Stimulated activated CD8-positive, alpha-beta memory T cell treated with anti-CD3 and anti-CD28 coated beads, Interleukin-7, amount 100 ng/mL, for 1 hour (primary cell): Measurements from ENCODE around the gene LAP3.
"Not testable (repeated sequence)": the region's sequence is repeated elsewhere in the genome, so short reads cannot be mapped to it uniquely, and the experiment has no call there.

Source experiments
- DNase-seq, 2 donors: peaks; one replicate each; pipeline ENCODE4 v3.0.0-alpha.2; 2020; ENCODE audit warnings: low read depth in 2 of 2

LAP3 gene

DNA sequence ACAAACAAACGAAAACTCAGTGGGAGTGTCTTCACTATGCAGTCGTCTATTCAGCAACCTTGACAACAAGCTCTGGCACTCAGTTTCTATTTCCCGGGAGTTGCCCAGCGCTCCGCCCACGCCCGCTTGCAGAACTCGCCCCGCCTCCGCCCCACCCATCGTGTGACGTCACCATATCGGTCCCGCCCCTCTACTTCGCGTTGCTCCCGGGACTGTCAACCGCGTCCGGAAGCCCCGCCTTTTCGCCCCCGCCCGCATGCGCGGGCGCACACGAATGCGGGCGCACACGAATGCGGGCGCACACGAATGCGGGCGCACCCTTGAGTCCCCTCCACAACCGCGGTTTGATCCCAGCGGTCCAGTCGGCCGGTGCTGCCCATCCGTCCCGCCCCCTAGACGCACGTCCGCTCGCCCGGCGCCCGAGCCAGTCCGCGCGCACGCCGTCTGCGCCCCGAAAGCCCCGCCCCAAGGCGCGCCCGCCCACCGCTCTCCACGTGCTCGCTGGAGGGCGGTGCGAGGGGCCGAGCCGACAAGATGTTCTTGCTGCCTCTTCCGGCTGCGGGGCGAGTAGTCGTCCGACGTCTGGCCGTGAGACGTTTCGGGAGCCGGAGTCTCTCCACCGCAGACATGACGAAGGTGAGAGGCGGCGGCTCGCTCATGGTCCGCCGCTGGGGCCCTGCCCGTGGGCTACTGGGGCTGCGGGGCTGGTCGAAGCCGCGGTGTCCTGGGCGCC lies at the start of gene LAP3:
Gene LAP3, plus strand, starts transcription at position 267 of the 733 bp plus-strand sequence. Its CDS starts 268 bp downstream, at position 535.
- DNase-seq = peak; percentile 100

DNA sequence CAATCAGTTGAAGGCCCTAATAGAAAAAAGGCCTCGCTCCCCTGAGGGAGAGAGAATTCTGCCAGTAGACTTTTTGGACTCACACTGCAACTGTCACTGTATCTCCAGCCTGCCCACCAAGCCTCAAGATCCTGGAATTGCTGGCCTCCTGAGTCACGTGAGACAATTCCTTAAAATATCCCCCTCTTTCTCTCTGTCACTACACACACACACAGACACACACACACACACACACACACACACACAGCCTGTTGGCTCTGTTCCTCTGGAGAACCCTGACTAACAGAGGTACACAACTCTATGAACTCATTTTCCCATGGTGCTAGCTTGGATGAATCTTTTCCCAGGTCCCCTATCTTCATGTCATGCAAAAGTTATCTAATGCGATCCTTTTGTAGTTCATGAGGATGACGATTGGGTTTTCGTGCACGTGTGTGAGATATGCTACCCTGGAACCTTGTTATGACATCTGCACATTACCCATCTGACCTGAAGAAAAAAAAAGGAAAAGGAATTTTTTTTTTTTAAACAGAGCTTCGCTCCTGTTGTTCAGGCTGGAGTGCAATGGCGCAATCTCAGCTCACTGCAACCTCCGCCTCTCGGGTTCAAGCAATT lies 48.3 kb upstream of the LAP3 start:
- DNase-seq = no peak

DNA sequence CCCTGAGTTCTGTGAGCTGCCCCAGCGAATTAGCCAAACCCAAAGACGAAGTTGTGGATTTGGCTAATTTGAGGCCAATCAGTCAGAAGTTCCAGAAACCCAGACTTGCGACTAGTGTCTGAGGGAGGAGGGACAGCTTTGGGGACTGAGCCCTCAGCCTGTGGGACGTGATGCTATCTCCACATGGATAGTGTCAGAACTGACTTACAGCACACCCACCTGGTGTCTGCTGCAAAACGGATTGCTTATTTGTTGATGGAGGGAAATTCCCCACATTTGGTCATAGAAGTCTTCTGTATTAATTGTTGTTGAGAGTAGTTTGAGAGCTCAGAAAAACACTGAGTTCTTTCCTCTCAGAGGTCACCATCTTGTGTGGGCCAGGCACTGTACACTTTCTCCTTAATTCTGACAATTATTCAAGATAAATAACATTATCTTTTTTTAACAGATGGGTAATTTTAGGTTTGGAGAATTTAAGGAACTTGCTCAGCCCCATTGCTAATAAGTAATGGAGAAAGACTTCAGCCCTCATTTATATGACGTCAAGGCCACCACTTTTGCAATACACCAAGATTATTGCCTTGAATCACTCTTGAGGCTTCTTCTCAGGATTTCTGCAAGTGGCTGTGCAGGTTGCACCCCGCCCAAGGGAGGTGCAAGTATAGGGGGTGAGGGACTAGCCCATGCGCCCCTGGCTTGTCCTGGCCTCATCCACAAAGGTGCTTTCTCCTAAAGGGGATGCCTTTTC lies 45.3 kb upstream of the LAP3 start:
- no peak for DNase-seq

DNA sequence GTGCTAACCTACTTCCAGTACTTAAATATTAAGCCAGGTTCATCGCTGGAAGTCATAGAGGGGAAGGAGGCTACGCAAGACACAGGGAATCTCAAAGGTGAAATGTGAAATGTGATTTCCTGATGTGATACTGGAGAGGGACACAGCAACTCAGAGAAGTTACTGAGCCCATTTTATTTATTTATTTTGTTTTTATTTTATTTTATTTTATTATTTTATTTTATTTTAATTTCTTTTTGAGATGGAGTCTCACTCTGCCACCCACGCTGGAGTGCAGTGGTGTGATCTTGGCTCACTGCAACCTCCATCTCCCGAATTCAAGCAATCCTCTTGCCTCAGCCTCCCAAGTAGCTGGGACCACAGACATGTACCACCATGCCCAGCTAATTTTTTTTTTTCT lies 42.3 kb upstream of the LAP3 start:
- DNase-seq = no peak

DNA sequence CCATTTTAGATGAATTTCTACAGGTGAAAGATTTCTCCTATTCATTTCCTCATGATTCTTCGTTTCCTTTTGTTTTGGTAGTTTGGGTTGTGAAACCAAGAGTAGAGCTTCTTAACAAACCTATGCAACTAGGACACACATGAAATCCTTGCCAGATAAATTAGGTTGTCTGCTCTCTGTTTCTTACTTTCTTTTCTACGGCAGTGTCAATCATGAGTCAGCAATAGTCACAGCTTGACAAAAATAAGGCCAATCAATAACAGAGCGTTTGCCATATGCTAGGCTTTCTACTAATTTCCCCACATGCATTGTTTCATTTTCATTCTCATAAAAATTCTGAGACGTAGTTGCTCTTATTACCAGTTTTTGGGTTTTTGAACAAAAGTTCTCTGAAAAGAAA lies 41.8 kb upstream of the LAP3 start:
- no peak for DNase-seq

DNA sequence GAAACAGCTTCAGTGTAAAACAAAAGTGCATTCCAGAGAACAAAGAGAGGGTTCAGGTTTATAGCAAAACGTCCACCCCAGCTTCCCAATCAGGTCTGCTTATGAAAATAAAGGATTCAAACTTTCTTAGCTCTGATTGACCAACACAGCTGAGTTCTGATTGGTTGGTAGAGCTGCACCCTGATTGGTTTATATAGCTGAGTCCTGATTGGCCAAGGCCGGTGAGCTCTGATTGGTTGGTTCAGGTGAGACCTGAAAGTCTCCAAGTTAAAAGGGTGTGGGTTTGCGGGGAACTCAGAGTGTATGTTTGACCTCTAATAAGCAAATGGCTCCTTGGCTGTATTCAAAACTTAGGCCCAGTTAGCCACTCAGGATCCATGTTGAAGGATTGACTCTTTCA lies 41.1 kb upstream of the LAP3 start:
- no peak for DNase-seq

DNA sequence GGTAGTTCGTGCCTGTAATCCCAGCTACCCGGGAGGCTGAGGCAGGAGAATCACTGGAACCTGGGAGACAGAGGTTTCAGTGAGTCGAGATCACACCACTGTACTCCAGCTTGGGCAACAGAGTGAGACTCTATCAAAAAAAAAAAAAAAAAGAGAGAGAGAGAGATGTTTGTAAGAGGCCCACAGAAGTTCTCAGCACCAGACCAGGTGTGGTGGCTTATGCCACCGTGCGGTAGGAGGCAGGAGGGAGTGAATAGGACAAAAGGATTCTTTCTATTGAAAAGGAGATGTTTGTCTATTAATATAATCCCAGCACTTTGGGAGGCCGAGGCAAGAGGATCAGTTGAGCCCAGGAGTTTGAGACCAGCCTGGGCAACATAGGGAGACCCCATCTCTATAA lies 39.9 kb upstream of the LAP3 start:
- DNase-seq = not testable (repeated sequence)

DNA sequence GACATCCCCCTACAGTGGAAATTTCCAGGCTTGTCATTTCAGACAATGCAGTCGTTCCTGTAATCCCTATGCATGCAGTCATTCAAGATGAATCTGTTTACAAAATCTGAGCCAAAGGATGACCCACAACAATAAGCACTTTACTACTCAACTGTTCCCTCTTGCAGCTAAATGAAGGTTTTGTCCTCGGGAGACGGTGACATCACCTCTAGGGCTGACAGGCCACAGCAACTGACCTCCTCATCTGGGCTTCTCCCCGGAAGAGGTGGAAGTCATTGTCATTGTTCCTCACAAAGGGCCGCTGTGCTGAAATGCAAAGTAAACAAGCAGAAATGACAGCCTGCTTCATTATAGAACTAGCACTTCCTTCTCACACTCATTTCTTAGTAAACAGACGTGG lies 32.8 kb upstream of the LAP3 start:
- no peak for DNase-seq

DNA sequence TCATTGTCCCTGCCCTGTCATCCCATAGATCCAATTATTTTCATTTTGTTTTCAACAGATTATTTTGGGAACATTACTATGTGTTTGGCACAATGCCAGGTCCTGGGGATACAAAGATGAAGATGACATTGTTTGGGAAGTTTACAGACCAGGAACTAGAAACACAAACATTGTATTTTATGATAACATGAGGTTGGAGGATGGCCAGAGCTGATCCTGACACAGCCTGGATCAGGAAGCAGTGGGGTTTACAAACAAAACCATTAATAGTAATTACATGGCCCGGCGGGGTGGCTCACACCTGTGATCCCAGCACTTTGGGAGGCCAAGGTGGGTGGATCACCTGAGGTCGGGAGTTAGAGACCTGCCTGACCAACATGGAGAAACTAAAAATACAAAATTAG lies 32.2 kb upstream of the LAP3 start:
- no peak for DNase-seq

DNA sequence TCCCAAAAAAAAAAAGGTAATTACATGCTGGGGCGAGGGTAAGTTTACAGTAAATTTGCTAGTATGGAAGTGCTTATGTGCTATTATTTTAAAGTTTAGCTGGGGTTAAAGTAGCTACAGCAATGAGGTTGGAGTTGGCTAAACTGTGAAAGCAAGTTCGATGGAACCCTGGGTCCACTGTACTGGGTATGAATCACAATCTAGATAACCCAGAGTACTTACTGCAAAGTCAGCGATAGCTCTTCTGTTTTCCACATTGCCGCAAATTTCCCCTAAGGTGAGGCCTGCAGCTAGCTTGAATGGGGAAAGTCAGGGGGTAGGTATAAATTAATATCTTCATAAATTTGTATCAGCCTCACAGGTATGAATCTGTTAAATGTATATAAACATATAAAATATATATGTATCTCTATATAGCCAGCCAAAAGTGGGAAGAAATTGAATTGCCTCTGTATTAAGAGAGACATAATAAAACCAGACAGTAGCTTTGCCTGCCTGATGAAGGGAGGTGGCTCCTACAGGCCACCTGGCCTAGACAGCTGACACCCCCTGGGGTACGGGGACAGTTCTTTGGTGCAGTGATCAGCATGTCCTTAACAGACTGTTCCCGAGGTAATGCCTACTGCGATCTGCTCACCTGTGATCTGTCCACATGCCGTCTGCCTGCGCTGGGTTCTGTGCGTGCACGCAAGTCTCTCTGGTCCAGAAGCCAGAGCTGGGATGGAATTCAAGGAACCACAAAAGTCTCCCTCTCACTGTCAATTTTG lies 31.4 kb upstream of the LAP3 start:
- DNase-seq = no peak

DNA sequence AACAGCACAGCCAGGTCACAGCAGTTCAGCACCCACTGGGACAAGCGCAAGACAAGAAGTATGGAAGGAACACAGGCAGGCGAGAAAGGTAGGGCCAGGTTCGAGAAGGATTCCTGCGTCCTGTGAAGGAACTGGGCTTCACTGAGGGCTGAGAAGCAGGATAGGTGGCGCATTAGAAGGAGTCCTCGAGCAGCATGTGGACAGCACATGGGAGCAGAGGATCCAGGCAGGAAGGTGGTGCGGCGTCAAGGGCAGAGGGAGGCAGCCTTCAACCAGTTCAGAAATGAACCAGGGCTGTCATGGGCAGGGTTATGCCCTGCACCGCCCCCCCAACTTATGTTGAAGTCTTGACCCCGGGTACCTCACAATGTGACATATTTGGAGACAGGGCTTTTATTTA lies 30.8 kb upstream of the LAP3 start:
- no peak for DNase-seq

DNA sequence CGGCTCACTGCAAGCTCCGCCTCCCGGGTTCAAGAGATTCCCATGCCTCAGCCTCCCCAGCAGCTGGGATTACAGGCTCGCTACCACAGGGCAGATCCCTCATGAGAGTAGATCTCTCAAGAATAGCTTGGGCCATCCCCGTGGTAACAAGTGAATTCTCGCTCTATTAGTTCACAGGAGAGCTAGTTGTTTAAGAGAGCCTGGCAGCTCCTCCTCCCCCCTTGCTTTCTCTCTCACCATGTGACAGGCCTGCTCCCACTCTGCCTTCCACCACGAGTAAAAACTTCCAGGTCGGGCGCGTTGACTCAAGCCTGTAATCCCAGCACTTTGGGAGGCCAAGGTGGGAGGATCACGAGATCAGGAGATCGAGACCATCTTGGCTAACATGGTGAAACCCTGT lies 30.3 kb upstream of the LAP3 start:
- DNase-seq = no peak

DNA sequence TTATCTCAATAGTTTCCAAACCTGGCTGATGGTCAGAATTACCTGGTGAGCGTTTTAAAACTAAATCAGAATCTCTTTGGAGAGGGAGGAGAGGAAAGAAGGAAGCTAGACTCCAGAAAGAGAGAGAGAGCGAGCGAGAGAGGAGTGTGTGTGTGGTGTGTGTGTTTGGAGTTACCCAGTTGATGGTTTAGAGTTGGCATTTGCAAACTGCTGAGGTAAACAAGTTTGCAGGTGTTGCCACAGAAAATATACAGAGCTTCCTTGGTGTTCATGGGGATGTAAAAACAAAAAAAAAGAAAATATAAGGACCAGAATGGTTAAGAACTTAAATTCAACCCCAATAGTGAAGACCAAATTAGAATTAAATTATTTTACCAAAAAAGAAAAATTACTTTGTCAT lies 26.4 kb upstream of the LAP3 start:
- no peak for DNase-seq

DNA sequence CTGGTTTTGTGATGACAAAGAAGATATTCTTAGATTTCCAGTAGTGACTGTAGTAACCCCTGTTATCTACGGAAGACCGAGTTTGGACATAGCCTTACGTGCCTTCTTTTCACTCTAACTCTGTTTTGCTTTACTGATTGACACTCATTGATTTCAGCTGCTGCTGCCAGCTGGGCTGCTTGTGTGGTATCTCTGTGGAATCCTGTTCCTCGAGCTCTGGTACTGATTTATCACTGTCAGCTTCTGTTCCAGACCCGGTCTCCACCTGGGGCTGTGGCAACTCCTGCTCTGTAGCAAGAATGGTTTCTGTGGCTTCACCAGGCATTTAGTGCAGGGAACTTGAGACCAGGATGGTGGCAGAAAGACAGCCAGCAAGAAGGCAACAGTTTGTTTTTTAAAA lies 24.6 kb upstream of the LAP3 start:
- DNase-seq = no peak

DNA sequence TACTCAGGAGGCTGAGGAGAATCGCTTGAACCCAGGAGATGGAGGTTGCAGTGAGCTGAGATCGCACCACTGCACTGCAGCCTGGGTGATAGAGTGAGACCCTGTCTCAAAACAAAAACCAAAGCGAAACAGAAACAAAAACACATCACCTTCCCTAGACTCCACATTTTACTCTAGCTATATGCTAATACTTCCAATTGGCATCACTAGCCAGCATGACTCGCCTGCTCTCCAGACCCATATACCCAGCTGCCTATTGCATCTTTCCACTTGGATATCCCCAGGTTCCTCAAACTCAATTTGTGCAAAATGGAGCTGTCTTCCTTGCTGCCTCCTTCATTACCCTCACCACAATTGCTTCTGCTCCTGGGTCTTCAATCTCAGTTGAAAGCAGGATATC lies 22.4 kb upstream of the LAP3 start:
- no peak for DNase-seq

DNA sequence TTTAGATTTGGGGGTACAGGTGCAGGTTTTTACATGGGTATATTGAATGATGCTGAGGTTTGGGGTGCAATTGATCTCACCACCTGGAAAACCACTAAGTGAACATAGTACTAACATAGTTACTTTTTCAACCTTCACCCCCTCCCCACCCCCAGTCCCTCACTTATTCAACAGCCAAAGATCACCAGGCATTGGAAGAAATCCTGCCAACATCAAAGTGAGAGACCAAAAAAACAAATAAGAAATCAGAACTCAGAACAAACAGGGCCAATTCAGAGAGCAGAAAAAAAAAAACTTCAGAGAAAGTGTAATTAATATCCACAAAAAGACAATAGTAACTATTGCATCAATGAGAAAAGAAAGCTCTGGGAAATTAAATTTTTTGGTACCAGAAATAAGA lies 20.5 kb upstream of the LAP3 start:
- DNase-seq = no peak

DNA sequence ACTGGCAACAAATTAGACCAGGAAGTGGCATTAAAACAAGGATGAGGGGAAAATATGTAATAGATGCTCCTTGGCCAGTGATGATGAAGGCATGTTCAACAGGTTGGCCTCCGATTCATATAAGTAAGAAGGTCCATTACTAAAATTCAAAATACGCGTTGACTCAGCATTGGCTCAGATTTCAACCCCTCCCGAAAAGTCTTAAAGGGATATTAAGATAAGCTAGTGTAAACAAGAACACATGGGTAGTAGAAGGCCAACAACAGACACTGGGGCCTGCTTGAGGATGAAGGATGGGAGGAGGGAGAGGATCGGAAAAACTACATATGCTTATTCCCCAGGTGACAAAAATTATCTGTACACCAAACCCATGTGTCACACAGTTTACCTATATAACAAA lies 19.1 kb upstream of the LAP3 start:
- DNase-seq = no peak

DNA sequence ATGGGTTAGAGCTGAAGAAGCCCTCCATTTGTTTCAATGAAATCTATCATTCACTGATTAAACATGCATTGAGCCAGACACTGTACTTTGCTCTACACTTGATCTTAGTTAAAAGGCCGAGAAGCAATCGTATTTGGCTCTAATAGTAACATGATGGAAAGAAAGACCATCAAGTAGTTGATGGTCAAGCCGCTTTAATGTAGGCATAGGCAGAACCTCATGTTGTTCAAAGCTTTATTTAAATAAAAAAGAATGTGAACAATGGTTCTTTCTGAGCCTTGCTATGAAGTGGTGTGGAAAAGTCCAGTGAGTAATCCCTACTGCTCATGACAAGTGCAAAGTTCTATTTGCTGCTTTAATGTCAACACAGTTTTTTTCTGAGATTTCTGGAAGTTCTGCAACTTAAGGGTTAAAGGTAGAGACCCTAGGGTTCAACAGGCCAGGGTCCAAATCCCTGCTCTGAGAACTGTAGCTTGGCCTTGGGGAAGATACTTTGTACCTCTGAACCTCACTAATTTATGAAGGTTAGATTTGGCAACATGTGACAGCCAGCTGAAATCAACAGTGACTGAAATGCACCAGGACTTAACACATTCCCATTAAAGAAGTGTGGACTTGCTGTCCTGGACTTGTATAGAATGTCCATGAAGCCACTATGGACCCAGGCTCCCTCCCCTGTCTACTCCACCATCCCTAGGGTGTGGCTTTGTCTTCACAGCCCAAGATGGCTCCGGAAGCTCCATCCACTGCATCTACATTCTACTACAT lies 17.9 kb upstream of the LAP3 start:
- no peak for DNase-seq

DNA sequence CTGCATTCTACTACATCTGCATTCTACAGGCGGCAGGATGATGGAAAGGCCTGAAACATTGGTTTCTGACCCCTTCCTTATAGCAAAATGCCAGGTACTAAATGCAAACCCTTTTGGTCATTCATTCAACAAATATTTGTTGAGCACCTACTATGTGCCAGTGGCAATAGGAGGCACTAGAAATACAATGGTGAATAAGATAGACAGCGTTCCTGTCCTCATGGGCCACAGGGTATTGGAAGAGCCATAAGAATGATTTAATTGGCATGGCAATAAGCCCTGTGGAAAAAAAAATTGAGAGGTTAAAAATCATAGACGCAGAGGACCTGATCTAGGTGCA lies 17.3 kb upstream of the LAP3 start:
- DNase-seq = no peak

DNA sequence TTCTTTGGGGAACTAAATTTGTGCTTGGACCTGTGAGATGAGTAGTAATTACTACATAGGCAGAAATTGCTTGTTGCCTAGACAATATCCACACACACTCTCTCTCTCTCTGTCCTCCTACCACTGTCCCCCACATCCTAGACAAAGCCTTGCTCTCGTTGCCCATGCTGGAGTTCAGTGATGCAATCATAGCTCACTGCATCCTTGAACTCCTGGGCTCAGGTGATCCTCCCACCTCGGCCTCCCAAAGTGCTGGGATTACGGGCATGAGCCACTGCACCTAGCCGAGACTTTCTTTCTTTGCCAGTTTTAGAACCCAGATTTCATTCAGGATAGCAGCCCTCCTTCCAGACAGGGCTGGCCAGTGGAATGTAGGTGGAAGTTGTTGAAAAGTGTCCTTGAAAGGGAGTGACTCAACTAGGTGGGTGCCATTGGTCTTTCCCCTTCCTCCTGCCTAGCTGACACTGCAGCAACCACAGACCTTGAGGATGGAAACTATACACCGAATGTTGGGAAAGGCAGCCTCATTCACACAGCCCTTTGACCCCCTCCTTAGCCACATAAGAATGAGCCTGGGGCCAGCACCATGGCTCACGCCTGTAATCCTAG lies 16.8 kb upstream of the LAP3 start:
- no peak for DNase-seq

DNA sequence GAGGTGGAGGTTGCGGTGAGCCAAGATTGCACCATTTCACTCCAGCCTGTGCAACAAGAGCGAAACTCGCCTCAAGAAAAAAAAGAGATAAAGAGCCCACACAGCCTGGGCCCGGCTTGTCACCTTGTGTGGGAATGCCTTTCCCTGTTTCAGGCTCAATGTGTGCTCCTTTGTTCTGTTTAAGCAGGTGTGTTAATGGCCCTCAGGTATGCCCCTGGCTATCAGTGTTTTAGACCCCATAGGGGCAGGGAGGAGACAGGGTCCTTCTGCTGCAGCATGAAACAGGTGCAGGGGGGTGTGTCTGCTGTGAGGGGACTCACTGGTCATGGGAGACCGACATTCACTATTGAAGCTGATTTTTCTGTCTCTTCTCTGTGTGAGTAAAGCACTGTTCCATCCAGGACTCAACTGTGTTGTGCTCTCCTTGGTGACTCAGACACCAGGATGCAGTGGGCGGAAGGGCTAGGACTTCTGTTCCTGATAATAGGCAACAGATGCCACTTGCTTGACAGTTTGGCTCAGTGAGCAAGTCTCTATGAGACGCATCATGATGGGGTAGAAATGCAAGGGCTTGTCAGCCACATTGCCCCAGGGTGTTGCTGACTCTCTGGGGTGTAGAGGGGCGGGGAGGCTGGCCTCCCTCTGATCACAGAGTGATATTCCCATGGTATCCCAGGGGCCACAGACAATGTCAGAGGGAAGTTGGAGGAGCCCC lies 15.6 kb upstream of the LAP3 start:
- DNase-seq = no peak
